ENCODE results near the gene RPS3. TPM values are rescaled to one million over a fixed set of nuclear protein-coding genes. Genes with fewer than 3 reads are reported as not detected.

RPS3 gene
- total RNA-seq, 1 experiment from 2014 or later = 3,765 TPM

- no CpG with 5 or more reads among the region's 7 CpGs for WGBS (ENCODE audit: extremely low coverage, insufficient read length, low lambda C conversion rate)
- Histone ChIP-seq H4K91ac (ENCODE audit: insufficient read length, low read depth, low read length) (no peak overlapping the region), H2BK12ac (ENCODE audit: insufficient read length, low read depth, low read length) (no peak overlapping the region), H4K8ac (replicated peaks; ENCODE audit: insufficient read length, low read depth, low read length) (no peak overlapping the region), H4K20me1 (ENCODE audit: control insufficient read depth, insufficient read depth, insufficient read length) (no peaks in the 10 kb centered on the region), H3K4me2 (ENCODE audit: insufficient read depth, insufficient read length, low read length) (no peak overlapping the region), H3K23ac (ENCODE audit: insufficient read length, low read depth, low read length) (no peak overlapping the region), H4K5ac (ENCODE audit: insufficient read length, low read depth, low read length) (no peak overlapping the region), H3T11ph (ENCODE audit: low read length) (no peak overlapping the region), H3K9ac (ENCODE audit: extremely low read depth, insufficient read length, low read length) (no peak overlapping the region), H2BK15ac (ENCODE audit: low read depth, low read length) (no peak overlapping the region), H3K27me3 (ENCODE audit: insufficient read depth, low read length) (no peaks in the 10 kb centered on the region), H3K4me1 (ENCODE audit: insufficient read depth, low read length) (no peaks in the 10 kb centered on the region; the same call in 1 of the 2 replicates), H3K18ac (ENCODE audit: insufficient read length, low read depth, low read length) (no peak overlapping the region), H2AFZ (ENCODE audit: low read length) (no peak overlapping the region), H3K14ac (ENCODE audit: insufficient read depth, low read length) (no peak overlapping the region; the same call in 1 of the 2 replicates), H3K4ac (ENCODE audit: low read depth, low read length) (no peak overlapping the region), H3K79me1 (ENCODE audit: insufficient read depth, low read depth, low read length, poor library complexity, severe bottlenecking) (no peaks in the 10 kb centered on the region), H2BK120ac (ENCODE audit: low read depth, low read length, poor library complexity, severe bottlenecking) (no peak overlapping the region), H2BK20ac (ENCODE audit: low read depth, low read length, poor library complexity, severe bottlenecking) (no peak overlapping the region), H2AK5ac (ENCODE audit: insufficient read length, low read length) (no peak overlapping the region), H3K23me2 (ENCODE audit: insufficient read length, low read depth, low read length, poor library complexity, severe bottlenecking) (no peaks in the 10 kb centered on the region), H3K9me3 (ENCODE audit: control insufficient read depth, low read depth, low read length) (no peaks in the 10 kb centered on the region), H2BK5ac (ENCODE audit: insufficient read length, low read length) (no peak overlapping the region), H3K27ac (ENCODE audit: insufficient read length, low read depth, low read length) (no peak overlapping the region), H3K79me2 (ENCODE audit: insufficient read depth, low read length) (no peaks in the 10 kb centered on the region), H3K56ac (ENCODE audit: insufficient read length, low read depth, low read length) (no peak overlapping the region)
- Mint-ChIP-seq H3K4me3 (no peak overlapping the region), H3K27ac (peak overlapping the region in 1 of 3 experiments; percentile 40; a peak in 1 of 7 replicates), H3K27me3 (ENCODE audit: low read depth) (peaks cover 11% of the 10 kb centered on the region), H3K9me3 (no peaks in the 10 kb centered on the region), H3K36me3 (ENCODE audit: insufficient read depth in 1 of 3, low read depth in 3 of 3) (no peaks in the 10 kb centered on the region), H3K4me1 (peaks cover 8 to 21% of the 10 kb centered on the region in 2 experiments)
- TF ChIP-seq CTCF (conservative IDR thresholded peaks at IDR 0.05) = no peak
- no peak for DNase-seq
These were observed 42.5 kb downstream of the RPS3 start for GRCh38 chr11:75441804-75442132.
